DMS114 treated with DMSO at 0.1 percent for 48 hours (cell line): ENCODE results near the gene RNF130.

ENCODE experiments used
- DNase-seq: peaks from one replicate; lab custom pipeline; 2025; ENCODE audit not compliant: unreplicated experiment; lab: John Stamatoyannopoulos, UW

The RNF130 gene

DNA sequence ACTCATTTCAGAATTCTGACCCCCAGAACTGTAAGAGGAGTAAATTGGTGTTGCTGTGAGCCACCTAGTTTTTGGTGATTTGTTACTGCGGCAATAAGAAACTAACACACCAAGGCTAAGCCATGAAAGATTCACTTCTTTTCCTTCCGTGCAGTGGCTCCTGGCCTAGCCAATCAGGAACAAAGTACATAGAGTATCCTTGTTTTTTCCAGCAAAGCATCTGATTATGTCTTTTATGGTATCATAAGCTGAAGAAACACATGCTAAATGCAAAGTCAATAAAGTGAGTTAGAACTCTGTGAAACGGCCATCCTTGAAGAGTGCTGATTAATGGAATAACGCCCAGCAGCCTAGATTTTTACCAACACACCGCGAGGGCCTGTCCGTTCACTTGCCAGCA lies 11.4 kb downstream of the RNF130 start:
- no peak for DNase-seq

- no peak for DNase-seq
Measured at GRCh38 chr5:180059326-180059725, 12.2 kb downstream of the RNF130 start.

- DNase-seq: no peak
Measured at GRCh38 chr5:180056153-180056552, 15.4 kb downstream of the RNF130 start.

DNA sequence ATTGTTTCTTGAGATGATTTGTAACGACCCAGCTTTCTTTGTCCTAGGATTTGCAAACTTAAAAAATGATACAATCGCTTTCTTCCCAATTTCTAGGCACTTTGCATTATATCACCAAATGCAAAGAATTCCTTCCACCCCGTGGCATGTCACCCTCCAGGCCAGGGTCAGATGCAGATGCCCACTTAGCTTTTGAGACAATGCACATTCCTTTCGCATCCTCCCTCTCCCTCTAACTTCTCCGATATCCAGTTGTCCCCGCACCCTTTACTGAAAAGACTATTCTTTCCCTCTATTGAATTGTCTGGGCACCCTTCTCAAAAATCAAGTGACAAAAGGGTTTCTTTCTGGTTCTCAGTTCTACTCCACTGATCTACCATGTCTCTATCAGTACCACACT lies 17.3 kb downstream of the RNF130 start:
- DNase-seq: no peak

DNA sequence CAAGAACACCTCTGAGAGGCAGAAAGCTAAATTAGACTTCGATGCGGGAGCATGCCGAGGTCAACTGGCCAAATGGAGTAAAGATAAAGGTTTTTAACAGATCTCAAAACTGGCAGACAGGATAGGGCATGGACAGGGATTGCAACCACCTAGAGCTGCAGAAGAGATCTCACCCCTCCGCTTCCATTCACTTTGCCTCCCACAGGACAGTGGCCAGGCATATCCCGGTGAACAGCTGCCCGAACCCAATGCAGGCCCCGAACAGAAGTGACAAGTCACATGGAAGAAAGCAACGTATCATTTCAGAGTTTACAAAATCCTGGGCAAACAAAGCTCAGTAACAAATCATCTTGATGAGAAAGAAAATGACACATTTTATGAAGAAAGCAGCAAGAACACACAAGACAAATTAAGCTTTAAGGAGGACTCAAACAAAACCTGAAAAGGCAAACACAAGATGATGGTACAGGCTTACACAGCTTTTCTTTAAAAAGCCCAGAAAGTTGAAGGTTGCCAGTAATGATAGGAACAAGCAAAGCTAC lies 18.4 kb downstream of the RNF130 start:
- no peak for DNase-seq

GRCh38 chr5:180052211-180052818 lies 19.2 kb downstream of the RNF130 start:
- no peak for DNase-seq

DNA sequence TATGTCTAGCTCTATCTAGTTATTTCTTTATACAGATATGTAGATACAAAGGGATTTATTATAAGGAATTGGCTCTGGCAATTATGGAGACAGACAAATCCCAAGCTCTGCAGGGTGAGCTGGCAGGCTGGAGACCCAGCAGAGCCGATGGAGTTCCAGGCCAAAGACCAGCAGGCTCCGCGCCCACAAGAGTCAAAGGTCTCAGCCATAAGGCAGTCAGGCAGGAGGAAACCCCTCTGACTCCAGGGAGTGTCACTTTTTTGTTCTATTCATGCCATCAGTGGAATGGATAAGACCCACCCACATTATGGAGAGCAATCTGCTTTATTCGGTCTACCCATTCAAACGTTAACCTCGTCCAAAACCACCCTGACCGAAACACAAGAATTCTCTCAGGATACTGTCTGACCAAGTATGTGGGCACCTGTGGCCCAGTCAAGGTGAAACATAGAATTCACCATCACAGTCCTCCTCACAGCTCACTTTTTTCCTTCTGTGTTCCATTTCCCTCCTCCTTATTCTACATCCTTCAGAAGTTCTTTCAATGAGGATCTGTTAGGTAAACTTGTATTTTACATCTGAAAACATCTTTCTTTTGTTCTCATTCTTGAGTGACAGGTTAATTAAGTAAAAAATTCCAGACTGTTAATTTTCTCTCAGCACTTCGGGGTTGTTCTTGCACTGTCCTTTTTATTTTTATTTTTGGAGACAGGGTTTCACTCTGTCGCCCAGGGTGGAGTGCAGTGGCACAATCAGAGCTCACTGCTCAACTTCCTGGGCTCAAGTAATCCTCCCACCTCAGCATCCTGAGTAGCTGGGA lies 21.2 kb downstream of the RNF130 start:
- DNase-seq: no peak

- no peak for DNase-seq
Measured at GRCh38 chr5:180049185-180049548, 22.4 kb downstream of the RNF130 start.

- no peak for DNase-seq
Measured at GRCh38 chr5:180047667-180048066, 23.9 kb downstream of the RNF130 start.

- no peak for DNase-seq
Measured at GRCh38 chr5:180046656-180047055, 24.9 kb downstream of the RNF130 start.

GRCh38 chr5:180045889-180046499 lies 25.6 kb downstream of the RNF130 start:
- no peak for DNase-seq

- DNase-seq: no peak
Measured at GRCh38 chr5:180043377-180043776, 28.2 kb downstream of the RNF130 start.

DNA sequence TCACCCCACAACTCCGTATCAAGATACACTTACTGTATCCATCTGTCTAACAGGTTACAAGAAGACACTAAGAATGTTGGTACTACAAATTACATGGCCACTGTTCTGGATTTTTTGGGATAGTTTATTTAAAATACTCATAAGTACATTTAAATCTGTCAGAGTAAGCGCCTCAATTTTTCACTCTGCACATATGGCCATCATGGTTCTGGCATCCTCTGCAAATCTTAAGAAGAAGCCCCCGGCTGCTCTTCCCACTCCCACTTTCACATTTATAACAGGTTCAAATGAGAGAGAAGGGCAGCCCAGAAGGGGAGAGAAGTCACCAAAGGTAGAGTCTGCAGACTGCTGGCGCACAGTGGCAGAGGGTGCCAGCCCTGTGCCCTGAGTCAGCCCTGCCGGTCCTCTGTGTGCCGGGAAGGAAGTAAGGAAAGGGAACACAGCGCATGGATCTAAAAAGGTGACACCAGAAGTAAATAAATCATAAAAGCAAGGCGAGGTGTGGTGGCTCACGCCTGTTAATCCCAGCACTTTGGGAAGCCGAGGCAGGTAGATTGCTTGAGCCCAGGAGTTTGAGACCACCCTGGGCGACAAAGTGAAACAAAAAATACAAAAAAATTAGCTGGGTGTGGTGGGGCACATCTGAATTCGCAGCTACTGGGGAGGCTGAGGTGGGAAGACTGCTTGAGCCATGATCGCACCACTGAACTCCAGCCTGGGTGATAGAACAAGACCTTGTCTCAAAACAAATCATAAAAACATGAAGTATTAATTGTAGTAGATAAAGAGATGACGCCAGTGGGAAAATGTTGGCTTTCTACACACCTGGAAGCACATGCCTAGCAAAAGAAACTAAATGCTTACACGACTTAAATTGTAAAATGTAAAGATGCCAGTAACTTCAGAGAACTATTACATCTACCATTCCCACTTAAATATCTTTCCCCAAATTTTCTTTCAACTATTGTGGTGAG lies 30.0 kb downstream of the RNF130 start:
- DNase-seq: no peak

DNA sequence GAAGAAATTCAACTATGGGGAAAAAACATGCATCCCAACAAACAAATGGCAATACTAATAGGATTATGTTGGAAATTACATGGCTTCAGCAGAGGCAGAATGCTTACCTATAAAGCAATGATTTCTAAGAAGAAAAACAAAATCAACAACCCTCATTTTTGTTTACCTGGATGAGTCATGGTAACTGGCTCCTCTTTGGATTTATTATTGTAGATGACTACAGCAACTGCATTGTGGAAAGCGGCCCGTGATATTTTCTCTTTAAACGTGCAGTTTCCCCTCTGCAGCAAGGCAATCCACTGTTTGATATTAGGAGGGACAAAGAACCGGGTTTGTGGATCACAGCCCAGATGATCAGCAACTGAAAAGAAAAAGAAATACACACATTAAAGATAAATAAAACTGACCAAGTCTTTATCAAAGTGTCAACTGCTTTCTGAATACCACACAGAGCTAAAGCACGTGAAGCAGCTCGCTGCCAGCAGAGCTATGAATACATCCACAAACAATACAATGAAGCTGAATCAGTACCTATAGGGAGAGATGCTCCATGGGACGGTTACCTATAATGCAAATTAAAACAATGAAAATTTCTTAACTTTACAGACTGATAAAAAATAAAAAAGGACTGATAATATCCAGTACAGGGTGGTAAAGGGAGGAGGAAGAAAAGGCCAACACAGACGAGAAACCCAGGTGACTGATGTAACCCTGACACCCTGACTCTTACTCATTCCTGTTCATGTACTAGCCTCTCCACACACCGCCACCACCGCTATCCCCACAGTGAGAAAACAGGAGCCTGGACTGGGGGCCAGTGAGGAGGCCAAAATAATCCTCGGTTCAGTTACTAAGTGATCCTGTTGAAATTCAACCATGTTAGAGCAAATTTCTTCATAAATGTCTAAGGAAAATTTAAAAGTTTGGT lies 31.0 kb downstream of the RNF130 start:
- no peak for DNase-seq

GRCh38 chr5:180035206-180035931 lies 36.2 kb downstream of the RNF130 start:
- DNase-seq: no peak

GRCh38 chr5:180034564-180034963 lies 37.0 kb downstream of the RNF130 start:
- no peak for DNase-seq

GRCh38 chr5:180027459-180028089 lies 44.0 kb downstream of the RNF130 start:
- DNase-seq: no peak

DNA sequence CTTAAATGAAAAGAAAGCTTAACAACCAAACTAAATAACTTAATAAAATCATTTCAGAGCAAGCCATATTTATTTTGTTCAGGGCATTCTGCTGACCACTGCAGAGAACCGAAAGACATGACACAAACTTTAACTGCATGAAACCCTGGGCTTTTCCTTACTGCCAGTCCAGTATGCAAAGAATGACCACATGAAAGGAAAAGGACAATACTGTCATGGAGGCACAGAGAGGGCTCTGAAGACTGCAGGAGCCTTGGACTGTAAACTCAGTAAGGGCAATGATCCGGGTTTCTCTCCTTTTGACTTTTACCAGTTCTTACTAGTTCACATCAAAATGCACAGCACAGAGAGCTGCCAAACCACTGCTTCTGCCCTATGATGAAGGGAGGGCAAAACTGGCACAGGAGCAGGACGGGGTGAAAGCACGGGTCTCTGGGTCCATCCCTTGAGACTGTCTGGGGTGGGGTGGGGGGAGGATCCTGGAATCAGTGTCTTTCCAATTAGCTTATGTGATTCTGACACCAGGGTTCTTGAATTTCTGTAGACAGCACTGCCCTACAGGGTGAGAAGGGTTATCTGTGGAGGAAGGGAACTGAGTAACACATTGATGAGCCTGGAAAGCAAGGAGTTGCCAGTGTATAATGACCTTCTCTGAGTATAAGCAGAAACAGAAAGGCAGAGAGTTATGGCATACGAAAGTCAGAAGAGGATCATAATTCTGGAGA lies 44.7 kb downstream of the RNF130 start:
- DNase-seq: no peak
